GM12874 (cell line): ENCODE data around the gene PAX7.

Experiments used
- TF ChIP-seq, protein P1 (sequence below): IDR thresholded peaks from 2 replicates; pipeline ENCODE4 v1.5.1; 2011; ENCODE audit warnings: low read depth, mild to moderate bottlenecking, control low read depth, low read length, moderate library complexity; ENCODE audit not compliant: insufficient read depth

Gene PAX7

DNA sequence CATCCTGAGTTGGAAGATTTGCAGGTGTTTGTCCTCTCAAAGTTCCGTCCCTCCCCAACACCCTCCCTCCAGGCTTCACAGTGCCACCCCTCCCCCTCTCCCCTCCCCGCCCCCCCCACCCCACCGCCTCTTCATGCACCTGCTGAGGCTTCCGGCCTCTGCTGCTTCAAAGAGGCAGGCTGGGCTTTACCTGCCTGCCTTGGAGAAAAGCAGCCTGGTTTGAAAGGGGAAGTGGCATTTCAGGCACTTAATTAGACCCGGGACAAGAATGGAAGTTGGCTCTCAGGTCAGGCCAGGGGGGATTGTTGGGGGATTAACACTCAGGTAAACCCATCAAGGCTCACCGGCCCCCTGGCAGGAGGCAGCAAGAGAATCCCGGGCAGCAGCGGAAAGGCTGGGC, 21.1 kb downstream of the PAX7 start:
- TF ChIP-seq, protein P1, sequence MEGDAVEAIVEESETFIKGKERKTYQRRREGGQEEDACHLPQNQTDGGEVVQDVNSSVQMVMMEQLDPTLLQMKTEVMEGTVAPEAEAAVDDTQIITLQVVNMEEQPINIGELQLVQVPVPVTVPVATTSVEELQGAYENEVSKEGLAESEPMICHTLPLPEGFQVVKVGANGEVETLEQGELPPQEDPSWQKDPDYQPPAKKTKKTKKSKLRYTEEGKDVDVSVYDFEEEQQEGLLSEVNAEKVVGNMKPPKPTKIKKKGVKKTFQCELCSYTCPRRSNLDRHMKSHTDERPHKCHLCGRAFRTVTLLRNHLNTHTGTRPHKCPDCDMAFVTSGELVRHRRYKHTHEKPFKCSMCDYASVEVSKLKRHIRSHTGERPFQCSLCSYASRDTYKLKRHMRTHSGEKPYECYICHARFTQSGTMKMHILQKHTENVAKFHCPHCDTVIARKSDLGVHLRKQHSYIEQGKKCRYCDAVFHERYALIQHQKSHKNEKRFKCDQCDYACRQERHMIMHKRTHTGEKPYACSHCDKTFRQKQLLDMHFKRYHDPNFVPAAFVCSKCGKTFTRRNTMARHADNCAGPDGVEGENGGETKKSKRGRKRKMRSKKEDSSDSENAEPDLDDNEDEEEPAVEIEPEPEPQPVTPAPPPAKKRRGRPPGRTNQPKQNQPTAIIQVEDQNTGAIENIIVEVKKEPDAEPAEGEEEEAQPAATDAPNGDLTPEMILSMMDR, result no peak

DNA sequence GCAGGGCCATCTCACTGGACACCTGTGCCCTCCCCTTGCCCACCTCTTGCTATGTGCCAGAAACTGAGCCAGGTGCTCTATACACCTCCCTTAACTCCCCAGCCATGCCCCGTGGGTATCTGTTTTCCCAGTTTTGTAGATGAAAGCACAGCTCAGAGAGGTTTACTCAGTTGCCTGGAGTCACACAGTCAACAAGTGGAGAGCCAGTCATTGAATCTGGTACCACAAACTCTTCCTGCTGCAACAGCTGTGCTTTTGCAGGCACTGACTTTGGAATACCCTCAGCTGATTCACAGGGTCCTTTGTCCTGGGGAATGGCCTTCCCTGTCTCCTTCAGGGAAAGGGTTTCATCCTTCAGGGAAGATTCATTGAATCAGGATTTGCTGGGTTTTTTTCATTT, 22.1 kb downstream of the PAX7 start:
- TF ChIP-seq, protein P1, result no peak

DNA sequence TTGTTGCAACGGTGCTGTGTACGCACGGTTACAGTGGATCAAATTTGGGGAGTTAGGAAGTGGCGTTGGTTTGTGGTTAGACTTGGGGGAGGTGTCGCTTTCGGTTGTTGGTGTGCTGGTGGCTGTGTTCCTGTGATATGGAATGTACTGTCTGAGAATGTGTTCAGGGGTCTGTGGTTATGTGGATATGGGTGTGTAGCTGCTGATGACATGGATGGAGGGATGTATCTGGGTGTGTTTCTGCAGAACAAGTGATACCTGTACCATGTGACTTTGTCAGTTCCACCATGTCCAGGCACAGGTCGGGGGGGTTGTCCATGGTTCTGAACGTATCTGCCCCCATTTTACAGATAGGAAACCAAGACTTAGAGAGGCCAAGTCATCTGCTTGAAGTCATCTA, 22.7 kb downstream of the PAX7 start:
- TF ChIP-seq, protein P1, result no peak

DNA sequence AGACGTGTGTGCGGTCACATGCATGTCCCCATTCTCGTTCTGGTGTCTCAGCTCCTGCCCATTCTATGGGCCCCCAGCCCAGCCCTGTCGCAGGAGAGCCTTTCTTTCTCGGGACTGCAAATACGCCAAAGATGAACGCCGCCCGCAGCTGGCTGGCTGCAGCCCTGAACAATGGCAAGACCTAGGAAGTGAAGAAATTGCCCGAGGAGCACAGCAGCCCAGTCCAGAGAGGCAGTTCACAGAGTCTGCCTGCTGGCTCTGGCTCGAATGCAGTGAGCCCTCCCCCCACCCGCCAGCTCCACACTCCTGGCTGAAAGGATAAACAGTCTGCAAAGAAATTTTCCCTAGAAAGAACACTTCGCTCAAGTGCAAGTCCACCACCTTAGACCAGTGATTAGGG, 23.3 kb downstream of the PAX7 start:
- TF ChIP-seq, protein P1, result no peak

DNA sequence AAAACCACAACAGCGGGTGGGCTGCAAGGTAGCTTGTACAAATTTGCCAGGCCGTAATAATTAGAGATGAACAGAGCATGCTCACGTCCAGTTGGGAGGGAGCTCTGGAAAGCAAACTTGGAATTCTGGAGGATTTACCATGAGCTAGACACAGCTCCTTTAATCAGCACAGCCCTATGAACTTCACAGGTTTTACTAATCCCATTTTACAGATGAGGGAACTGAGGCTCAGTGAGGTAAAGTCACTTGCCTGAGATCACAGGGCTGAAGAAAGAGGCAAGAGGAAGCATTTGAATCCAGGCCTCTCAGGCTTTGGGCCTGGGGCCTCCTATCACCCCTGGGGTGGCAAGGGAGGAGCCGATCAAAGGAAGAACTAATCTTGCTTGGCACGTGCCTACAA, 24.0 kb downstream of the PAX7 start:
- TF ChIP-seq, protein P1, result no peak

DNA sequence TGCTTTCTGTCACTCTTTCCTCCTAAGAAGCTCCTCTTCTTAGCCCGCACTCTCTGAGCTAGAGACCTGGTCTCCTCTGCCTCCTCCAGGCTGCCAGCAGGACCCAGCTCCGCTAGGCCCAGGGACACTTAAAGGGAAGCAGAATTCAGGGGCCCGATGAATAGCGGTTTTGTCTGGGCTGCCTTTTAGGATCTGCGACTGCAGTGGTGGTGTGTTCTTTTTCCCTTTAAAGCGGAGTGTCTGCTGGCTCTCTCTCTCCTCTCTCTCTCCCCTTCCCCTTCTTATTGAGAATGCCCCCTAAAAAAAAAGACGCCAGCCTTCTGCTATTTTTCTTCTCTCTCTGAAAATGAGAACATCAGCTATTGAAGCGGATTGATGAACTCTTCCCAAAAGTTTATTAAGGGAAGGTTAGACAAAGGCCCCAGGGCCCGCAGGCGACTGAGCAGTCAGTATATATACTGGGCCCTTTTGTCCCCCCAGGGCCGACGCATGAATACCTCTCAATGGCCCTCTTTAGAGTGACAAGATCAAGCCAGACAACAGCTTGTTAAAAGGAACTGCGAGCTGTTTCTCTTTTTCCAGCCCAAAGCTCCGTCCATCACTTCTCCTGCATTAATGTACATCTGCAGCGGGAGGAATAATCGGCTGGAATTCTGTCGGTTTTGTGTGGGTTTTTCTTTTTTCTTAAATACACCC, 27.0 kb downstream of the PAX7 start:
- TF ChIP-seq, protein P1, result no peak

DNA sequence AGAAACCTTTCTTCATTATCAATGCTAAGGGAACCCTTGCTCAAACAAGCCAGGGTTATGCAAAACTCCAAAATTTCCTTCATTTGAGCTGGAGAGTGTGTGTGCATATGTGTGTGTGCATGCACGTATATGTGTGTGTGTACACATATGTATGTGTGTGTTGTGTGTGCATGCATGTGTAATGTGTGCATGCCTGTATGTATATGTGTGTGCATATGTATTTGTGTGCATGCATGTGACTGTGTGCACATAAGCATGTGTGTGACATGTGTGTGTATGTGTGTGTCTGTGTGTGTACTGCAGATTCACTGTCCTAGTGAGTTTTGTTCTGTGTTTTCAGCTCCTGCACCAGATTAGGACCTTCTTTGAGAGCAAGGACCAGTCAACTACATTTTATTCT, 28.2 kb downstream of the PAX7 start:
- TF ChIP-seq, protein P1, result no peak
